HepG2 (cell line): Measurements from ENCODE around the gene RBBP6. TPM values are rescaled to one million over a fixed set of nuclear protein-coding genes. Genes with fewer than 3 reads are reported as not detected.

ENCODE experiments used
- ATAC-seq: fragments of 200-7000 bp; cut with Tn5 transposase; 3 replicates; pipeline ENCODE4 v1.9.1; 2020; ENCODE audit warnings: mild to moderate bottlenecking, moderate library complexity
- BruUV-seq: library from RNA; stranded (reverse); fragments of 400-500 nt; replicated peaks from 2 replicates; lab custom pipeline; 2021; lab: Mats Ljungman, UMichigan
- CTCF ChIA-PET: fragments of 300-600 bp; formaldehyde crosslinking; extraction: SDS; loops from one replicate; lab custom pipeline; 2021; ENCODE audit warnings: low total read pairs, inconsistent platforms, low intra/inter-chr PET ratio; lab: Yijun Ruan, JAX
- POLR2A ChIA-PET: fragments of 350-600 bp; sonication (Branson Sonifier 250); formaldehyde crosslinking; loops from one replicate; lab custom pipeline; 2020; ENCODE audit warnings: antibody characterized with exemption, inconsistent platforms; lab: Yijun Ruan, JAX
- DNase-seq: peaks from one replicate; pipeline ENCODE4 v3.0.0-alpha.2; 2015; ENCODE audit warnings: low spot score
- FAIRE-seq: peaks from 3 replicates; lab custom pipeline; 2011; peaks lifted over from hg19 to GRCh38; lab: Jason Lieb, UNC
- H2AFZ ChIP-seq: one replicate; pipeline ENCODE4 v1.6.1; 2011; ENCODE audit warnings: low read length, inconsistent platforms
- H3K27ac ChIP-seq: fragments of 300-600 bp; 3 replicates; pipeline ENCODE4 v1.8.0; 2011; ENCODE audit warnings: mixed run types, mild to moderate bottlenecking, mixed read lengths, low read length, inconsistent platforms; ENCODE audit not compliant: insufficient read depth; ENCODE audit errors: extremely low read length
- H3K27me3 ChIP-seq, 2 experiments: fragments of 200-600 bp in 1 of 2; 2 replicates in 1 of 2; 3 replicates in 1 of 2; pipeline versions ENCODE4 v1.6.0 to v1.8.0; 2011; ENCODE audit warnings: low read length in 2 of 2, mild to moderate bottlenecking in 2 of 2, moderate library complexity in 2 of 2, inconsistent platforms in 1 of 2; ENCODE audit not compliant: insufficient read depth in 2 of 2, control insufficient read depth in 1 of 2
- H3K36me3 ChIP-seq, 2 experiments: fragments of 200-600 bp in 1 of 2; replicated peaks in 1 of 2; 2 replicates in 1 of 2; 3 replicates in 1 of 2; pipeline versions ENCODE4 v1.5.1 to v1.8.0; 2011; ENCODE audit warnings: low read length in 2 of 2, inconsistent platforms in 1 of 2; ENCODE audit not compliant: insufficient read depth in 2 of 2, control insufficient read depth in 1 of 2
- H3K4me1 ChIP-seq: 2 replicates; pipeline ENCODE4 v1.5.1; 2012; ENCODE audit warnings: low read length, inconsistent platforms; ENCODE audit not compliant: insufficient read depth
- H3K4me2 ChIP-seq: 2 replicates; pipeline ENCODE4 v1.6.0; 2011; ENCODE audit warnings: low read depth, low read length, inconsistent platforms
- H3K4me3 ChIP-seq, 3 experiments: fragments of 200-600 bp in 1 of 3; sonication (generic), shearing (Covaris generic) in 1 of 3; replicated peaks in 1 of 3; 2 replicates each; pipeline ENCODE4 v1.5.1; 2011 to 2016; ENCODE audit warnings: low read length in 3 of 3, inconsistent platforms in 2 of 3, low read depth in 2 of 3, mild to moderate bottlenecking in 2 of 3, control low read depth in 1 of 3, mixed read lengths in 1 of 3; ENCODE audit not compliant: insufficient read depth in 1 of 3
- H3K79me2 ChIP-seq: one replicate; pipeline ENCODE4 v1.6.1; 2011; ENCODE audit warnings: low read length, inconsistent platforms; ENCODE audit not compliant: insufficient read depth
- H3K9ac ChIP-seq: 2 replicates; pipeline ENCODE4 v1.6.0; 2011; ENCODE audit warnings: mild to moderate bottlenecking, low read depth, low read length, inconsistent platforms; ENCODE audit not compliant: insufficient read depth
- H3K9me3 ChIP-seq: 2 replicates; pipeline ENCODE4 v1.5.1; 2012; ENCODE audit warnings: mild to moderate bottlenecking, low read length
- H4K20me1 ChIP-seq: 2 replicates; pipeline ENCODE4 v1.6.0; 2011; ENCODE audit warnings: inconsistent platforms, mild to moderate bottlenecking, low read length, moderate library complexity; ENCODE audit not compliant: insufficient read depth
- ELK4 ChIP-seq: sonication (generic); formaldehyde crosslinking; IDR thresholded peaks from 2 replicates; pipeline ENCODE4 v1.9.0; 2021; ENCODE audit warnings: missing genetic modification reagents, borderline replicate concordance
- TAF15 ChIP-seq: fragments of 200-400 bp; formaldehyde crosslinking; IDR thresholded peaks from one replicate; pipeline ENCODE4 v1.6.1; 2018; ENCODE audit warnings: mild to moderate bottlenecking, low read depth, low read length; ENCODE audit not compliant: poor library complexity, severe bottlenecking
- ZFP91 ChIP-seq: sonication (generic); formaldehyde crosslinking; IDR thresholded peaks from 2 replicates; pipeline ENCODE4 v1.9.0; 2022; ENCODE audit warnings: missing genetic modification reagents, mild to moderate bottlenecking, borderline replicate concordance
- ZNF143 ChIP-seq: sonication (generic); formaldehyde crosslinking; IDR thresholded peaks from 2 replicates; pipeline ENCODE4 v1.4.0; 2020; ENCODE audit warnings: missing genetic modification reagents
- ZNF547 ChIP-seq: sonication (generic); formaldehyde crosslinking; IDR thresholded peaks from 2 replicates; pipeline ENCODE4 v1.5.1; 2020; ENCODE audit warnings: mild to moderate bottlenecking, missing genetic modification reagents
- ZNF574 ChIP-seq: sonication (generic); formaldehyde crosslinking; IDR thresholded peaks from 2 replicates; pipeline ENCODE4 v1.4.0; 2020; ENCODE audit warnings: missing genetic modification reagents
- WGBS: methylation state at CpG from one replicate; pipeline ENCODE4 v1.1.6; 2017; ENCODE audit warnings: low lambda C conversion rate; 5-methylcytosine and 5-hydroxymethylcytosine counted together
- in situ Hi-C: cut with HindIII; loops from 2 replicates; pipeline ENCODE4 v1.10.0; 2017; ENCODE audit warnings: low pct_unique_long_range_greater_than_20kb; ENCODE audit not compliant: extremely low pct_ligation_motif_present
- intact Hi-C: fragments of 100-400 bp; cut with micrococcal nuclease; formaldehyde crosslinking; loops from one replicate; pipeline ENCODE4 v1.10.0; 2022; ENCODE audit not compliant: unreplicated experiment
- polyA plus RNA-seq, 8 experiments: library from polyadenylated mRNA; depleted of rRNA in 3 of 8; stranded (reverse) in 7 of 8; unstranded in 1 of 8; fragments of >200 nt; fragmentation: Illumina TruSeq in 4 of 8; extraction: Trizol in 4 of 8; gene quantifications; 2 replicates each; pipeline versions ENCODE4 v1.2.1 to v1.2.3, GENCODE V29; 2011 to 2016; ENCODE audit warnings: low read depth in 4 of 8, missing spikeins in 1 of 8, mixed read lengths in 1 of 8; ENCODE audit not compliant: insufficient read depth in 1 of 8
- total RNA-seq, 5 experiments: library from RNA; depleted of rRNA; stranded (reverse); fragments of >200 nt; fragmentation: Illumina TruSeq; extraction: Trizol; gene quantifications; 2 replicates each; pipeline ENCODE4 v1.2.3, GENCODE V29; 2016; ENCODE audit warnings: low read depth in 1 of 5

Gene RBBP6
- total and polyA plus RNA-seq, 2 of the 13 experiments (the other 11 are each of a cell fraction or from before 2014, with no cell fraction given): 37.1 to 70.9 TPM

GRCh38 chr16:24514096-24514495 lies 25.3 kb upstream of the RBBP6 start:
- in situ Hi-C loops (no loop called here), intact Hi-C loops (loop anchor here (10.0 kb wide), 1 partner anchor 291 kb away; no protein-coding TSS in a partner anchor)
- ATAC-seq: no peak
- H3K9ac ChIP-seq: no peak overlapping the region
- no peak overlapping the region for H3K4me2 ChIP-seq
- DNase-seq: no peak
- no peak for TF ChIP-seq TAF15
- TF ChIP-seq ZNF547 (CRISPR knock-in tag): no peak
- TF ChIP-seq ZNF143 (CRISPR knock-in tag): no peak
- no peak overlapping the region for H3K4me3 ChIP-seq
- no peaks in the 10 kb centered on the region for H3K36me3 ChIP-seq
- H3K27ac ChIP-seq: no peak overlapping the region
- no peaks in the 10 kb centered on the region for H3K9me3 ChIP-seq
- H3K79me2 ChIP-seq: no peaks in the 10 kb centered on the region
- no peak overlapping the region for H2AFZ ChIP-seq
- ChIA-PET CTCF (no interaction called here), POLR2A (no interaction called here)
- H3K4me1 ChIP-seq: peaks cover 17% of the 10 kb centered on the region
- no peaks in the 10 kb centered on the region for H4K20me1 ChIP-seq
- FAIRE-seq: no peak
- H3K27me3 ChIP-seq: no peaks in the 10 kb centered on the region
- 69% methylated on average over 2 of the region's 2 CpGs for WGBS
- BruUV-seq: no TSS peak

GRCh38 chr16:24515186-24515585 lies 24.2 kb upstream of the RBBP6 start:
- Histone ChIP-seq H4K20me1 (no peaks in the 10 kb centered on the region), H3K36me3 (no peaks in the 10 kb centered on the region), H3K79me2 (no peaks in the 10 kb centered on the region), H3K27ac (no peak overlapping the region), H3K4me1 (peaks cover 17% of the 10 kb centered on the region), H3K4me2 (no peak overlapping the region), H3K4me3 (no peak overlapping the region), H3K9me3 (no peaks in the 10 kb centered on the region), H2AFZ (no peak overlapping the region), H3K27me3 (no peaks in the 10 kb centered on the region; a peak in 1 of 5 replicates), H3K9ac (no peak overlapping the region)
- TF ChIP-seq ELK4 (CRISPR knock-in tag) (no peak), ZNF574 (no peak), ZFP91 (CRISPR knock-in tag) (no peak)
- DNase-seq: no peak
- FAIRE-seq: no peak
- CTCF ChIA-PET: no interaction called here
- in situ Hi-C loops (no loop called here), intact Hi-C loops (loop anchor here (5.0 to 10.0 kb wide), 2 partner anchors 37 to 290 kb away; no protein-coding TSS in a partner anchor)
- BruUV-seq: no TSS peak
- WGBS: 53% methylated on average over 5 of the region's 5 CpGs
- POLR2A ChIA-PET: no interaction called here
- ATAC-seq: no peak
